HPDE6-E6E7 (cell line): ENCODE data around the gene MCC.

Source experiments
- DNase-seq: peaks from one replicate; pipeline ENCODE4 v3.0.0; 2011; ENCODE audit warnings: missing footprints; ENCODE audit errors: extremely low spot score

The MCC gene

DNA sequence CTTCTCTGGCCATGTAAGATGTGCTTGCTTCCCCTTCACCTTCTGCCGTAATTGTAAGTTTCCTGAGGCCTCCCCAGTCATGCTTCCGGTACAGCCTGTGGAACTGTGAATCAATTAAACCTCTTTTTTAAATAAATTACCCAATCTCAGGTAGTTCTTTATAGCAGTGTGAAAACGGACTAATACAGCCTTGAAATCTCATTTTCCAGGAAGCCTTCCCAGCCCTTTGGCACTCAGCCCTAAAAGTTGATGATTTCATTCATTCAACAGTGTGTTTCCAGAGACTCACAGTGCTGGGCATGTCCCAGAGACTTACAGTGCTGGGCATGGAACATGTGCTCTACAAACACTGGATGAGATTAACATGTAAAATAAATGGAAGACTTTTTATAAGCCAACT lies 375.8 kb downstream of the MCC start:
- DNase-seq = no peak

DNA sequence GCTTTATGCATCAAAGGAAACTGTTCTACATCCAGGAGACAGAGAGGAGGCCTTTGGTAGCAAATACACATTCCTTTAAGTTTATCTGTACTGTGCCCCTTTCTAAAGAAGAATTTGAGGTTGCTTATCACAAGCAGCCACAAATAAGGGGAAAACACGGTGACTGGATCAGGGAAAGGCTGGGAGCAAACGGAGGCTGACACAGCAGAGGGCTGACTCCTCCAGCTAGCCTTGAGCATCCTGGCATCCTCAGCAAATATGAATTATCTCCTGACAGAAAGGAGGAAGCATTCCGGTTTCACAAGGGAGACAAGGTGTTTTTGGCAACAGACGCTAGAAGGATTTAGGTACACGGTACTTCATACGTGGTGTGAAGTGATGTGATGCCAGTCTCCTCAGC lies 378.1 kb downstream of the MCC start:
- DNase-seq = no peak

DNA sequence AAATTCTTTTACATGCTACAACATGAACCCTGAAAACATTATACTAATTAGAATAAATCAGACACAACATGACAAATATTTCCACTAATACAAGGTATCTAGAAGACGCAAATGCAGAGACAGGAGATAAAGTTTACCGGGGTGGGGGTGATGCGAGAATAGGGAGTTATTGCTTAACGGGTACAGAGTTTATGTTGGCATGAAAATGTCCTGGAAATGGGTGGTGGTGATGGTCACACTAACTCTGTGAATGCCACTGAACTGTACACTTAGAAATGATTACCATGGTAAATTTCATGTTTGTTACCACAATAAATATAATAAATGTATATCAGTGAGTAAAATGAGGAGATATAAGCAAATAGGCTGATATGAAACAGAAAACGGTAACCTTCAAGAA lies 378.9 kb downstream of the MCC start:
- DNase-seq = no peak

DNA sequence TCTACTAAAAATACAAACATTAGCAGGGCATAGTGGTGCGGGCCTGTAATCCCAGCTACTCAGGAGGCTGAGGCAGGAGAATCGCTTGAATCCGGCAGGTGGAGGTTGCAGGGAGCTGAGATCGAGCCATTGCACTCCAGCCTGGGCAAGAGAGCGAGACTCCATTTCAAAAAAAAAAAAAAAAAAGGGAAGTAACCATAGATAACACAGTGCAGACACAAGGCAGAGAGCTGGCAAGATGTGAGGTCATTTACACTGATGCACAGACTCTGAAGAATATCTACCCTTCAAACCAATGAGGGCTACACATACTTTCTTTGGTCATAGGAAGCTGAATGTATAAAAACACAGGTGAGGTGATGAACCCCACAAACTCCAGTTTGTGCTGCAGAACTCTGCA lies 379.8 kb downstream of the MCC start:
- DNase-seq = no peak

DNA sequence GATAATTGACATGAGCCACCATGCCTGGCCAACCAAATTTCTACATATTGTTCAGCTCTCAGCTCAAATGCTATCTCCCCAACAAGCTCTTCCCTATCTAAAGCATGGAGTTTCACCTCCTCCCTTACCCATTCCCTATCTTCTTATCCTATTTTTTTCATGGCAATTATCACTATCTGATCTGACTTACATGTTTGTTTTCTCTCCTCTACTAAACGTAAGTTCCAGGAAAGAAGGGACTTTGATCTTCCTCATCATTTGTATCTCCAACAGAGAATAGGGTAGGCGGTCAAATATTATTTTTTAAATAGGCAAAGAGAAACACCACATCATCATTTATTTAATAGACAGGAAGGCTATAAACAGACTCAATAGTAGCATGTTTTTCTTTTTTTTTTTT lies 381.4 kb downstream of the MCC start:
- DNase-seq = no peak

DNA sequence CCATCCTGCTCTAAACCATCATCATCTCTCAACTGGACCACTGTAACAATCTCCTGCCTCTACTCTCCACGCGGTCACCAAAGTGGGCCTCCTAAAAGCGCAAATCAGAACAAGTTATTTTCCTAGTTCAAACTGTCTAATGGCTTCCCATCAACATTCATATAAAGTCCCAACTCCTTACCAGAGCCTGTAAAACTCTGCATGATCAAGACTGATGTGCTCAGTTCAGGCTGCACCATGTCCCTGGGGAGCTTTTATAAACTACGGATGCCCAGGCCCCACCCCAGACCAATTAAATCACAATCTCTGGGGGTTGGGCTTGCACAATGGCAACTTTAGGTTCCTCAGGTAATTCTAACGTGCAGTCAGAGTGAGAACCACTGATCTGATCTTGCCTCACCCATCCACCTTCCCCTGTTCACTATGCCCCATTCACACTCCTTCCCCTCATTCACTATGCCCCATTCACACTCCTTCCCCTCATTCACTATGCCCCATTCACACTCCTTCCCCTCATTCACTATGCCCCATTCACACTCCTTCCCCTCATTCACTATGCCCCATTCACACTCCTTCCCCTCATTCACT lies 382.5 kb downstream of the MCC start:
- DNase-seq = no peak

DNA sequence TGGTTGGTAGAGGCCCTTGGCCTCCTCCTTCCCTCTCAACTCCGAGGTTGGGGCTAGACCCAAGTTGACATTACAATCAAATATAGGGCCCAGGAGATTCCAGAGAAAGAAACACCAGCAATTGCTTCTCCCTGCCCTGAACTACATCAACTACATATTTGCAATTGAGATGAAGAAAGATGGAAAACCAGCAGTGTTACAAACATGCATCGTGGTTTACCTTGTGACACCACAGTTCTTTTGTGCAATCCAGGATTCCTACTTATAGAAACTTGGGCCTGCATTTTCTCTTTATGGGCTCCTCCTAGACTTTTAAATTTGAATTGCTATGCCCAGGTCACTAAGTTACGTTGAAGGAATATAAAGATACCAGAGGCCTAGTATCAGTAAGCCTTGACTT lies 384.9 kb downstream of the MCC start:
- DNase-seq = no peak

DNA sequence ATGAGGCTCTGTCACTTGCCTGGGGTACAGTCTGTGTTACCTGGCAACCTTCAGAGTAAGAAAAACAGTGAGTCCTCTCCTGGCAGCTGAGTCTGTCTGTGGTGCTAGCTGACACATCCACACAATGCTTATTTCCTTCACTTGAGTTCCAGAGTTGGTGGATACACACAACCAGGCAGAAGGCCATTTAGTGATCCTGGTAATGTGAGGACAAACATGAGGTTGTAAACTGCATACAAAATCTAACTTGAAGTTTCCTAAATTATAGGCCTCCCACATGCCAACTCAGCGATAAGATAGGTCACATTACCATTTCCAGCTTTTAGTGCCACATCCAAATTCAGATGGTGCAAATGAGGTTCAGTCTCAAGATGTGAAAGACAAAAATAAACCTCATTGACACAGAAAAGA lies 386.1 kb downstream of the MCC start:
- no peak for DNase-seq

DNA sequence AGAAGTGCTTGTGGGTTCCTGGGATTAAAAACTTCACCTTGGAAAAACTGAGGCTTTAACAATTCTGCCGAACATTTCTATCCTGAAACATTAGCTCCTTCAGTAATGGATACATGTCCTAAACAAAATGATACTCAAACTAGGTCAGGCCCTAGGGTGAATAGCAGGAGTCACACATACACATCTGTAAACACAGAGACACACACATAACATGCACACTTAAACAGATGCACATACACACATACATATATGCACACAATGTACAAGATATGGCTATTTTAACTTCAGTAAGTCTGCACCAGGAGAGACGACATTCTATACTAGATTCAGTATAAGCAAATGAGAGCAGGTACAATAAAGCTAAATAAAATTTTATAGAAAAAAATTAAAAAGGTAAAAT lies 387.3 kb downstream of the MCC start:
- DNase-seq = no peak

DNA sequence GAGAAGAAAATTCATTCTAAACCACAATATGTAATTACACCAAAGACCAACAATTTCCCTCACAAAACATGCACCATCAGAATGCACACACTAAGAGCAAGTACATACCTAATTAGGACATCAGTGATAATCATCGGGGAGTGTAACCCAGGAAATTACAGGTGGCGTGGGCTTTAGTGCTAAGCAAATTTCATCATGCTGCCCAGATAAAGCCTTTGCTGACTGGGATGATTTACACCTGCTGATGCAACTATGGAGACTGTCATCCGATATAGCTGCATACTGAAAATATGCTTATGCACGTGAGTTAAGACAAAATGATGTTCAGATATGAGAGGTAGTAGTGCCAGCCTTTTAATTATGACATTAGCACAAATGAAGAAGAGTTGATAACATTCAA lies 388.4 kb downstream of the MCC start:
- no peak for DNase-seq

DNA sequence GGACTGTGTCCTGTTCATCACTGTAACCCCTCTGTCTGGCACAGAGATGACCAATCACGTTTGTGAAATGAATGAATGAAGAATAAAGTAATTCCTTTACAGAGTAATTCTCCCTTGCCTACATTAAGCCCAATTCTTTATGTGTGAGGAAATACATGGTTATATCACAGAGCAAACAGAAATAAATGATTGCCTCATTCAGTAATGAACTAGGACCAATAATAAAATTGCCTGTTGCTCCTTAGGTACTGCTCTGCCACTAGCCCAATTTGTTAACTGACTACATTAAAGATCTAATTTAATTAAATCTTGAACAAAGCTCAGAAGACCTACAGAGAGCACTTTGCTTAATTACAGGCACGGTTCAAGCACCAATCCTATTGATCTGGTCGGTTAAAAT lies 389.9 kb downstream of the MCC start:
- no peak for DNase-seq

DNA sequence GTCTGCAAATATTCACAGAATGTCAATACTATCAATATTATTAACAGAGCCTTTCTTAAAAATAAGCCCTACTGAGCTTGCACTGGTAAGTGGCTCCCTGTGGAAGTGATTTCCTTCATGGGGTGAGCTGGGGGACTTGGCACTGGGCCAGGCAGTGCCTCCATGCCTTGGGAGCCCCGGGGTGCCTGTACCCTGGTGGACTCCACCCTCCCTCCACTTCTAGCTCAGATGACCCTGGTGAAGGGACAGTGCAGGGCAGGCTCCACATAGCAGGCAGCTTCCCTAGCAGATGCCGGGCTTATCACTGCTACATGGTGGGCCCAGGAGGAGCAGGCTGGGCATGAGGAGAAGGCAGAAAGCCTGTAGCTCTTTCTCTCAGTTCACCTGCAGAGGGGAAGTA lies 392.4 kb downstream of the MCC start:
- DNase-seq = no peak

DNA sequence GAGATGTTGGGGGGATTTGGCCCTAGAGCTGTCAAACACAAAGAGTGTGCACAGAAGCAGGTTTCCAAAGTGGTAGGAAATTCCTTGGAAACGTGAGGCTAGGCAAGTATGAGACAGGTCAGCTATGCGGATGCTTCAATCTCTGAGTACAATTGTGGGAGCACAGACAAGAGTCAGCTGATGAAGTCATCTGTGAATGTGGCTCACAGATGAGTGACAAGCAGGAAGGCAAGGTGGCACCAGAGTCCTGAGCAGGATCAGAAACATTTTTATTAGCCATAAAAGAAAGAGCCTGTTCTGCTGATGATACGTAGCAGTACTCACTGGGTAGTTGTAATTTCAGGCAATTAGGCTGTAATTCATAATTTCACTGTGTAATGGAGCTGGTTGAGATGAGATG lies 394.7 kb downstream of the MCC start:
- no peak for DNase-seq

DNA sequence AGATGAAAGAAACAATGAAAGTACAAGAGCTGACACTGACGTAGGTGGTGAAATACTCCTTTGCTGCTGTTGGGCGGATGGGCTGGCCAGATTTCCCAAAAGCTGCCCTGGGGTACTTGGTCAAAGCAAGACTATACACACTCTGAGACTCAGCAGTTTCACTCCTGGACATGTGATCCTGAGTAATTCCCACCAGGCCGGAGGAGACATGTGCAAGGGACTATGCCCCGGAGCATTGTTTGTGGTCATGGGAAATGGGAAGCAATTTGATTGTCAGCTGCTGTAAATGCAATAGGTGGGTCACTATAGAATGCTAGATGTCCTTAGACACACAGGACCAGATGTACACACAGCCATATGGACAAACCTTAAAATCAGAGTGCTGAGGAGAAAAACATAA lies 395.6 kb downstream of the MCC start:
- DNase-seq = no peak

DNA sequence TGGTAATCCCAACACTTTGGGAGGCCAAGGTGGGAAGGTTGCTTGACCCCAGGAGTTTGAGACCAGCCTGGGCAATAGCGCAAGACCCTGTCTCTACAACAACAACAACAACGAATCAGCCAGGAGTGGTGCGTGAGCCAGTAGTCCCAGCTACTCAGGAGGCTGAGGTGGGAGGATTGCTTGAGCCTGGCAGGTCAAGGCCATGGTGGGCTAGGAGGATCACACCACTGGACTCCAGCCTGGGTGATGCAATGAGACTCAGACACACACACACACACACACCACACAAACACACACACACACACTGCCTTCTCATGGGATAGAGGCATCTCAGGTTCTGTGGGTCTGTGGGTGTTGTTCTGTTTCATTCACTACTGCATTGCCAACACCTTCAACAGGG lies 396.6 kb downstream of the MCC start:
- DNase-seq = no peak

DNA sequence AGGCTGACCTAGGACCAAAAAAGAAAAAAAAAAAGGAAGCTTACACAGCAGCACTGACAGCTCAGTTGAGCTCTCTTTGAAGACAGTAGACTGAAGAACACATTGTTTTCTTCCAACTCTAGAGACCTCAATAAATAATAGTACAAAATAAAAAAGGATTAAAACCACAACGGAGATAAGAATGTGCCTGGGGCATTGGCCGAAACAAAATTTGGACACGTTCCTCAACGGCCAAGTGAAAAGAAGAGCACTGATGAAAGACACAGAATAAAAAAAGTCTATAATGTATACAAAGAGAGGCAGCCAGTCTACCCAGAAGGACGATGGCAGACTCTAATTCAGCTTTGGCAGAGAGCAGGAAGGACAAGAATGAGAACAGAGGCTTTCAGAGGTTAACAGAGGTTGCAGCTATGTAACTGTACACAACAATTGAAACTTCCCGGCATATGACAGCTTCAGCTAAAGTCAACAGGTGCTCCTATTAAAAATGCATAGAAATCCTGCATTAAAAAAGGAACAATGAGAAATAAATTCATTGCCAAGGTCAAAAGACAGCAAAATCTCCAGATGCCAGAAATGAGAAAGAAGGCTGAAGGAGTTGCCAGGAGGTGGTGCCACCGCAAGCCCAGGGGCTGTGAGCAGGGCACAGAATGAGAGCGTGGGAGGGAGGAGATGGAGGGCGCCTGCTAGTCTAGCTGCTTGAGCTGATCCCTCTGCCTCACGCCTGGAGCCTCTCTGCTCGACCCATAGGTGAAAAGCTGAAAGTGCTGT lies 397.7 kb downstream of the MCC start:
- DNase-seq = no peak

DNA sequence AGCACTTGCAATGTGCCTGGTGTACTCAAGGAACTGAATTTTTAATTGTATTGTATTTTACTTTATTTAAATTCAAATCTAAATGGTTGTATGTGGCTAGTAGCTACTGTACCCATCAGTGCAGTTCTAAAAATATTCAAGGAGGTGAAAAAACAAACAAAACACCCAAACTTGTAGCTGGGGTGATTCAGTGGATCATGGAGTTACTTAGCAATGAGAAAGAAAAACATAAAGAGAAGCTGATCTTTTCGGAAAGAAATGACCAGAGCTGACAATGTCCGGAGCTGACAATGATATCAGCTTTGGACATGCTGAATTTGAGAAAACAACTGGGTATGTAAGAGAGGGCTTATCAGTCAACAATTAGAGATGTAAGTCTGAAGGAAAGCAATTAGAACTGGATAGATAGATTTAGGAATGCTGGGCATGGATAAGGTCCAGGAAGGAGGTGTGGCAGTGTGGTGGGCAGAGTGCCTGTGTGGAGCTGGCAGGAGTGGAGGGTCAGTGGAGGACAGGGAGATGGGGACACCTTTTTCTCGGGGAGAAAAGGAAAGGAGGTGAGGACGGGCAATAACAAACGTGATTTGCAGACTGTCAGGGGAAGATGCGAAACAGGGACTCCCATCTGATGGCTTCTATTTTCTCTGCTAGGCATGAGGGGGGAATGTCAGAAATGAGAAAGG lies 398.5 kb downstream of the MCC start:
- no peak for DNase-seq

DNA sequence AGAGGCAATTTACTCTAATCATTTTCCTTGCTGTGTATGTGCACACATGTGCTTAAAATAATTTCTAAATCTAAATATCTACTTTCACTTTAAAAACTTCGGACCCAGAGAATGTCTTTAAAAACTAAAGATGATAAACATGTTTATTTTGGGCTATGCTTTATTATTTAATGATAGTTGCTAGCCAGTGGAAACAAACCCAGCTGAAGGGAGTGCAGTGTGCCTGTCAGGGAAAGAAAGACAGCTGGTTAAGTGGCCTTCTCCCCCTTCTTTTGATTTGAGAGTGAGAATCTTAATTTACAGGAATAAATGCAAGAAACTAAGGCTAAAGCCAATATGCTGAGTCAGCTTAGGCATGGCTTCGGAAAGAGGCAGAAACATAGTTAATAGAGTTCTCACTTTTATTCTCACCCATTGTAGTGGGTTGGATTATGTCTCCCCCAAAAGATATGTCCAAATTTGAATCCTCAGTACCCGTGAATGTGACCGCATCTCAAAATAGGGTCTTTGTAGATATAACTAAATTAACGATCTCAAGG lies 400.2 kb downstream of the MCC start:
- DNase-seq = no peak

DNA sequence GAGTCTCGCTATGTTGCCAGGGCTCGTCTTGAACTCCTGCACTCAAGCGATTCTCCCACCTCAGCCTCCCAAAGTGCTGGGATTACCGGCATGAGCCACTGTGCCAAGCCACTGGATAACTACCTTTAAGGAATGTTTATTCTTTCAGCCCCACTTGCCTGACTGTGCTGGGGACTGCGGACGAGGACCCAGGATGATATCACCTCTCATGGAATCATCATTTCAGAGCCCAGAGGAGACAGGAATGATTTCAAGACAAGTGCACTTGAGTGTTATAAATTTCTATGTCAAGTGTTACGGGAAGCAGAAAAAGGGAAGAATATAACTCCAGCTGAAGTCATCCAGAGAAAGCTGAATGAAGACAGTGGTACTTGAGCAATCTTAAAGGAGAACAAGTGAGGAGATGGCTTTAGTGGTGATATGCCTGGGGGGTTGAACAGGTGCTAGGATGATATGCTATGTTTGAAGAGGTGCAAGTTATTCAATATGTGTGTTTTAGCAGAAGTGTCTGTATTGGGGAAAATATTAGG lies 402.3 kb downstream of the MCC start:
- DNase-seq = no peak

DNA sequence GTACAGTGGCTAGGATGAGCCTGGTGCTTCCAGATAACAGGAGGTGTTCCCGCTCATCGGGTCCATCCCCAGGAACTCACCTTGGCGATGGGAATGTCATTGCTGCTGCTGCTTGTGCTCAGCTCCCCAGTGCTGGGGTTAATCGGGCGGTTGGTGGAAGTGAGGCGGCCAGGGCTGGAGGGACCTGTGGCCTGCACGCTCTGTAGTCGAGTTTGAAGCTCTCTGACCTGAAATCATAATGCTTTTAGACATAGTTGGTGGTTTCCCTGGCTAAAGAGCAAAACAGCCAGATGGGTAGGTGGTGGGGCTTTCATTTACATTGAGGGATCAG lies 403.2 kb downstream of the MCC start:
- no peak for DNase-seq

DNA sequence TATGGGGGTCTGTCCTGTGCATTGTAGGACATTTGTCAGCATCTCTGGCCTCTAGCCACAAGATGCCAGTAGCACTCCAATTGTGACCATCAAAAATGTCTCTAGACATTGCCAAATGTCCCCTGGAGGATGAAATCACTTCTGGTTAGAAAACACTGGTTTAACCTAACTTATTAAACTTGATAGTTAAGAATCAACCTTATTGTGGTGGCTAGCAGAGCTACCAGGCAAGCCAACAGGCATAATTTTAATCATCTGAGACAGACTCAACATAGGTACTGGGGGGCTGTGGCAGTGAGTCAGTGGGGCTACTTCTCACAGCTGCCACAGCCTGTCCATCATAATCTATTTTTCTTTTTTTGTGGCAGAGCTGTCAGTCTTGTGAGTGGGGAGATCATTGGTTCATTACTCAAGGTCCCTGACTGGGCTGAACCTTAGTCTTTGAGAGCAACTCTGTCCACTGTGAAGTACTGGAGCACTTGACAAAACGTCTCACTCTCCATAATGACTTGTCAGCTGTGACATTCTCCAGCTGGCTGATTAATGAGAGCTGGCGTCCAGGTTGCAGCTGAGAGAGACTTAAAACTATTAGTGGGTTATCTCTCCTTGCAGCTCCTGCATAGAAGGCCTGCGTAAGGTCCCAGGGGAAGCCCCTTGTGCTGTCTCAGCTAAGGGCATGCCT lies 403.7 kb downstream of the MCC start:
- DNase-seq = no peak

DNA sequence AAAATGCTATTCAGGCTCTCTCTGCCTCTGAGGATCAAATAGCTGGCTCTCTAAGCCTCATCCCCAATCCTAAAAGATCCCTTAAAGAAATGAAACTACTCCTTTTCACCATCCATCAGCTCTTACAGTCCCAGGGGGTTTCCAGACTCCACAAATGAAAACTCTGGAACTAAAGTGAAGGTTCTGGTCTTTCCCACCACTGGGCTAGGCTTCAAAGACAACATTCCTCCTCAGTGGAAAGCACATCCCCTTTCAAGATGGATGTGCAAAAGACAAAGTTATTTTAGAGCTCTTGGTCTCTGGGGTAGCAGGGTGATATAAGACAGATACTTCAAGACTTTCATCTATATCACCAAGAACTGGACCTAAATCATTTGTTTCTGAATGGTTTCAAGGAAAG lies 404.8 kb downstream of the MCC start:
- DNase-seq = no peak
